Memory B cell (primary cell): Measurements from ENCODE around the gene ACAP2.
"Not testable (repeated sequence)": the region's sequence is repeated elsewhere in the genome, so short reads cannot be mapped to it uniquely, and the experiment has no call there.

ENCODE experiments used
- ATAC-seq: fragments of 150-1000 bp; cut with Tn5 transposase; 2 replicates; pipeline ENCODE4 v1.10.0; 2021; ENCODE audit warnings: low read depth, mild to moderate bottlenecking, moderate library complexity
- DNase-seq, 2 donors: peaks; one replicate each; pipeline ENCODE4 v3.0.0; 2022; ENCODE audit warnings: low spot score in 2 of 2
- H3K27ac Mint-ChIP-seq: one replicate; pipeline ENCODE4 v1.8.0; 2022; ENCODE audit warnings: mild to moderate bottlenecking, moderate library complexity, mixed read lengths
- H3K27me3 Mint-ChIP-seq: one replicate; pipeline ENCODE4 v1.8.0; 2022; ENCODE audit warnings: mixed read lengths
- H3K36me3 Mint-ChIP-seq: one replicate; pipeline ENCODE4 v1.8.0; 2022; ENCODE audit warnings: mild to moderate bottlenecking, mixed read lengths
- H3K4me1 Mint-ChIP-seq: one replicate; pipeline ENCODE4 v1.8.0; 2022; ENCODE audit warnings: mixed read lengths
- H3K4me3 Mint-ChIP-seq: one replicate; pipeline ENCODE4 v1.8.0; 2022; ENCODE audit warnings: mild to moderate bottlenecking, moderate library complexity, mixed read lengths
- H3K9me3 Mint-ChIP-seq: one replicate; pipeline ENCODE4 v1.8.0; 2022; ENCODE audit warnings: mixed read lengths

Gene ACAP2

GRCh38 chr3:195442573-195443390 lies at the start of gene ACAP2:
ACAP2 (minus strand) TSS chr3:195443020; CDS start chr3:195442847, 173 bp downstream.
- peak within 1 kb of the TSS; percentile 95 for H3K27ac Mint-ChIP-seq
- ATAC-seq, result peak; percentile 85
- H3K36me3 Mint-ChIP-seq, result no peaks in the 10 kb centered on the region
- H3K27me3 Mint-ChIP-seq, result no peaks in the 10 kb centered on the region
- H3K4me1 Mint-ChIP-seq, result peaks cover 29% of the 10 kb centered on the region
- peak within 1 kb of the TSS; percentile 98 for H3K4me3 Mint-ChIP-seq
- no peaks in the 10 kb centered on the region for H3K9me3 Mint-ChIP-seq
- DNase-seq, result peak; percentile 99

GRCh38 chr3:195475614-195476013 lies 32.8 kb upstream of the ACAP2 start:
- Mint-ChIP-seq H3K4me1 (no peaks in the 10 kb centered on the region), H3K27ac (no peak overlapping the region), H3K36me3 (no peaks in the 10 kb centered on the region), H3K27me3 (peaks cover 9% of the 10 kb centered on the region), H3K4me3 (no peak overlapping the region), H3K9me3 (no peaks in the 10 kb centered on the region)
- no peak for DNase-seq
- ATAC-seq, result no peak

GRCh38 chr3:195475116-195475515 lies 32.3 kb upstream of the ACAP2 start:
- ATAC-seq, DNase-seq, H3K4me1 Mint-ChIP-seq, H3K27me3 Mint-ChIP-seq, H3K36me3 Mint-ChIP-seq, H3K4me3 Mint-ChIP-seq, H3K27ac Mint-ChIP-seq, H3K9me3 Mint-ChIP-seq: not testable (repeated sequence)

- H3K36me3 Mint-ChIP-seq, result peaks cover 8% of the 10 kb centered on the region
- peaks cover 12% of the 10 kb centered on the region for H3K9me3 Mint-ChIP-seq
- DNase-seq (no peak), ATAC-seq (no peak)
- no peaks in the 10 kb centered on the region for H3K27me3 Mint-ChIP-seq
- no peaks in the 10 kb centered on the region for H3K4me1 Mint-ChIP-seq
- no peak overlapping the region for H3K4me3 Mint-ChIP-seq
- no peak overlapping the region for H3K27ac Mint-ChIP-seq
Observed at GRCh38 chr3:195468841-195469240, 26.0 kb upstream of the ACAP2 start.

- H3K4me3 Mint-ChIP-seq, result no peak overlapping the region
- no peak for ATAC-seq
Observed at GRCh38 chr3:195468391-195468776, 25.6 kb upstream of the ACAP2 start.

GRCh38 chr3:195467641-195468390 lies 25.0 kb upstream of the ACAP2 start:
- no peaks in the 10 kb centered on the region for H3K4me1 Mint-ChIP-seq
- no peak for ATAC-seq
- H3K36me3 Mint-ChIP-seq, result peaks cover 8% of the 10 kb centered on the region
- no peak overlapping the region for H3K4me3 Mint-ChIP-seq
- no peak overlapping the region for H3K27ac Mint-ChIP-seq
- DNase-seq, result no peak
- peaks cover 12% of the 10 kb centered on the region for H3K9me3 Mint-ChIP-seq
- no peaks in the 10 kb centered on the region for H3K27me3 Mint-ChIP-seq

More at GRCh38 chr3:195468391-195468776, 25.6 kb upstream of the ACAP2 start:
- DNase-seq, result no peak
- no peaks in the 10 kb centered on the region for H3K27me3 Mint-ChIP-seq
- H3K36me3 Mint-ChIP-seq, result peaks cover 8% of the 10 kb centered on the region
- no peaks in the 10 kb centered on the region for H3K4me1 Mint-ChIP-seq
- peaks cover 12% of the 10 kb centered on the region for H3K9me3 Mint-ChIP-seq
- H3K27ac Mint-ChIP-seq, result no peak overlapping the region

GRCh38 chr3:195466251-195466650 lies 23.4 kb upstream of the ACAP2 start:
- Mint-ChIP-seq H3K4me3 (no peak overlapping the region), H3K9me3 (peaks cover 12% of the 10 kb centered on the region), H3K27ac (no peak overlapping the region), H3K27me3 (no peaks in the 10 kb centered on the region), H3K36me3 (peaks cover 8% of the 10 kb centered on the region), H3K4me1 (no peaks in the 10 kb centered on the region)
- no peak for ATAC-seq
- no peak for DNase-seq

GRCh38 chr3:195462922-195463321 lies 20.1 kb upstream of the ACAP2 start:
- not testable (repeated sequence) for H3K27ac Mint-ChIP-seq, H3K4me1 Mint-ChIP-seq, H3K4me3 Mint-ChIP-seq, H3K36me3 Mint-ChIP-seq, H3K9me3 Mint-ChIP-seq, H3K27me3 Mint-ChIP-seq, ATAC-seq, DNase-seq

- no peak for ATAC-seq
- no peaks in the 10 kb centered on the region for H3K27me3 Mint-ChIP-seq
Observed at GRCh38 chr3:195462308-195462610, 19.4 kb upstream of the ACAP2 start.

GRCh38 chr3:195461594-195462307 lies 18.9 kb upstream of the ACAP2 start:
- DNase-seq (no peak), ATAC-seq (no peak)
- Mint-ChIP-seq H3K36me3 (no peaks in the 10 kb centered on the region), H3K4me1 (peaks cover 5% of the 10 kb centered on the region), H3K9me3 (no peaks in the 10 kb centered on the region), H3K4me3 (no peak overlapping the region), H3K27me3 (no peaks in the 10 kb centered on the region), H3K27ac (no peak overlapping the region)

More at GRCh38 chr3:195462308-195462610, 19.4 kb upstream of the ACAP2 start:
- no peak overlapping the region for H3K4me3 Mint-ChIP-seq
- peaks cover 1% of the 10 kb centered on the region for H3K9me3 Mint-ChIP-seq
- no peaks in the 10 kb centered on the region for H3K36me3 Mint-ChIP-seq
- H3K4me1 Mint-ChIP-seq, result peaks cover 5% of the 10 kb centered on the region
- no peak for DNase-seq
- H3K27ac Mint-ChIP-seq, result no peak overlapping the region

GRCh38 chr3:195460091-195460713 lies 17.4 kb upstream of the ACAP2 start:
- H3K9me3 Mint-ChIP-seq, result no peaks in the 10 kb centered on the region
- no peak overlapping the region for H3K27ac Mint-ChIP-seq
- ATAC-seq, result no peak
- no peak overlapping the region for H3K4me3 Mint-ChIP-seq
- no peaks in the 10 kb centered on the region for H3K27me3 Mint-ChIP-seq
- H3K36me3 Mint-ChIP-seq, result no peaks in the 10 kb centered on the region
- DNase-seq, result no peak
- H3K4me1 Mint-ChIP-seq, result peaks cover 7% of the 10 kb centered on the region

GRCh38 chr3:195458316-195458717 lies 15.5 kb upstream of the ACAP2 start:
- H3K9me3 Mint-ChIP-seq, result peaks cover 2% of the 10 kb centered on the region
- ATAC-seq (peak; percentile 99), DNase-seq (no peak)
- peaks cover 2% of the 10 kb centered on the region for H3K27me3 Mint-ChIP-seq
- H3K27ac Mint-ChIP-seq, result peak overlapping the region; percentile 51
- peaks cover 2% of the 10 kb centered on the region for H3K36me3 Mint-ChIP-seq
- peak overlapping the region; percentile 24 for H3K4me3 Mint-ChIP-seq
- H3K4me1 Mint-ChIP-seq, result peaks cover 7% of the 10 kb centered on the region

- no peak for DNase-seq
- peaks cover 10% of the 10 kb centered on the region for H3K4me1 Mint-ChIP-seq
- no peak overlapping the region for H3K27ac Mint-ChIP-seq
- peaks cover 2% of the 10 kb centered on the region for H3K36me3 Mint-ChIP-seq
- ATAC-seq, result no peak
- peaks cover 2% of the 10 kb centered on the region for H3K9me3 Mint-ChIP-seq
- H3K27me3 Mint-ChIP-seq, result peaks cover 2% of the 10 kb centered on the region
- H3K4me3 Mint-ChIP-seq, result no peak overlapping the region
Observed at GRCh38 chr3:195455789-195456188, 13.0 kb upstream of the ACAP2 start.

GRCh38 chr3:195453236-195453635 lies 10.4 kb upstream of the ACAP2 start:
- no peak for DNase-seq
- Mint-ChIP-seq H3K27me3 (peaks cover 2% of the 10 kb centered on the region), H3K36me3 (peaks cover 2% of the 10 kb centered on the region), H3K4me3 (no peak overlapping the region), H3K4me1 (peaks cover 8% of the 10 kb centered on the region), H3K9me3 (peaks cover 2% of the 10 kb centered on the region), H3K27ac (no peak overlapping the region)
- no peak for ATAC-seq
